WERI-Rb-1 (cell line): Measurements from ENCODE around the gene FBXO39.
"Not testable (repeated sequence)": the region's sequence is repeated elsewhere in the genome, so short reads cannot be mapped to it uniquely, and the experiment has no call there.

Experiments
- DNase-seq: peaks from one replicate; pipeline ENCODE4 v3.0.0-alpha.2; 2020
- H3K27ac ChIP-seq: fragments of 250-450 bp; sonication (Bioruptor Pico); 2 replicates; pipeline ENCODE4 v1.5.1; 2020; ENCODE audit warnings: mild to moderate bottlenecking, moderate library complexity
- H3K27me3 ChIP-seq: fragments of 250-450 bp; sonication (Bioruptor Pico); 2 replicates; pipeline ENCODE4 v1.5.1; 2021; ENCODE audit warnings: mild to moderate bottlenecking, low read depth, moderate library complexity; ENCODE audit not compliant: insufficient read depth, severe bottlenecking
- H3K36me3 ChIP-seq: fragments of 250-450 bp; sonication (Bioruptor Pico); 2 replicates; pipeline ENCODE4 v1.5.1; 2020; ENCODE audit warnings: mild to moderate bottlenecking, moderate library complexity
- H3K4me3 ChIP-seq: 2 replicates; pipeline ENCODE4 v1.5.1; 2011; ENCODE audit warnings: low read depth, mild to moderate bottlenecking, control low read depth, low read length
- H3K9me3 ChIP-seq: fragments of 250-450 bp; sonication (Bioruptor Pico); 2 replicates; pipeline ENCODE4 v1.5.1; 2021; ENCODE audit warnings: mild to moderate bottlenecking, moderate library complexity; ENCODE audit not compliant: severe bottlenecking
- CTCF ChIP-seq: IDR thresholded peaks from 2 replicates; pipeline ENCODE4 v1.5.1; 2011; ENCODE audit warnings: low read depth, mild to moderate bottlenecking, control low read depth, inconsistent platforms, low read length

FBXO39 gene

GRCh38 chr17:6775871-6776405 lies at the start of gene FBXO39:
Gene FBXO39 (plus strand): TSS chr17:6776215. CDS start chr17:6779869, 3,654 bp downstream.
- Histone ChIP-seq H3K4me3 (no peak within 1 kb of the TSS), H3K27me3 (peaks cover 92% of the 10 kb centered on the region)

GRCh38 chr17:6729531-6729930 lies 46.5 kb upstream of the FBXO39 start:
- Histone ChIP-seq H3K9me3 (no peaks in the 10 kb centered on the region), H3K27me3 (peaks cover 71% of the 10 kb centered on the region), H3K4me3 (no peak overlapping the region), H3K27ac (no peak overlapping the region), H3K36me3 (no peaks in the 10 kb centered on the region)
- no peak for DNase-seq
- no peak for TF ChIP-seq CTCF

More at GRCh38 chr17:6775871-6776405, at the start of gene FBXO39:
- Histone ChIP-seq H3K36me3 (no peaks in the 10 kb centered on the region), H3K27ac (no peak within 1 kb of the TSS), H3K9me3 (peaks cover 7% of the 10 kb centered on the region)
- no peak for DNase-seq
- TF ChIP-seq CTCF, result no peak

DNA sequence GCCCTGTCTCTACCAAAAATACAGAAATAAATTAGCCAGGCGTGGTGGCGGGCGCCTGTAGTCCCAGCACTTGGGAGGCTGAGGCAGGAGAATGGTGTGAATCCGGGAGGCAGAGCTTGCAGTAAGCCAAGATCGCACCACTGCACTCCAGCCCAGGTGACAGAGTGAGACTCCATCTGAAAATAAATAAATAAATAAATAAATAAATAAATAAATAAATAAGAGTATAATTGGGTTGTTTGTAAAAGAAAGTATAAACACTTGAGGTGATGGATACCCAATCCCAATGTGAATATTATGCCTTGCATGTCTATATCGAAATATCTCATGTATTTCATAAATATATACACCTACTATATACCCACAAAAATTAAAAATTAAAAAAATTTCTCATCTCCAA lies 29.4 kb upstream of the FBXO39 start:
- H3K36me3 ChIP-seq, H3K4me3 ChIP-seq, H3K27ac ChIP-seq, H3K9me3 ChIP-seq, DNase-seq: not testable (repeated sequence)
- peaks cover 85% of the 10 kb centered on the region for H3K27me3 ChIP-seq

- peaks cover 85% of the 10 kb centered on the region for H3K27me3 ChIP-seq
- no peak overlapping the region for H3K4me3 ChIP-seq
- H3K27ac ChIP-seq, result no peak overlapping the region
- no peaks in the 10 kb centered on the region for H3K36me3 ChIP-seq
- DNase-seq, result no peak
- TF ChIP-seq CTCF, result no peak
- H3K9me3 ChIP-seq, result peaks cover 5% of the 10 kb centered on the region
Measured at GRCh38 chr17:6748617-6749016, 27.4 kb upstream of the FBXO39 start.

DNA sequence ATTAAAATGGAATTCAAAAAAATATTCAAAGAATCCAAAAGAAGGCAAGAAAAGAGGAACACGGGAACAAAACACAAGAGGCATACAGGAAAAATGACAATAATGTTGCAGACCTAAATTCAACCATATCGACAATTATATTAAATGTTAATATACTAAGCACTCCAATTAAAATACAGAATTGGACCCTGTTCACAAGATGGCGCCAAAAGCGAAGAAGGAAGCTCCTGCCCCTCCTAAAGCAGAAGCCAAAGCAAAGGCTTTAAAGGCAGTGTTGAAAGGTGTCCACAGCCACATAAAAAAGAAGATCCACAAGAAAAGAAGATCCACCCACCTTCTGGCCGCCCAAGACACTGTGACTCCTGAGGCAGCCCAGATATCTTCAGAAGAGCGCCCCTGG lies 26.5 kb upstream of the FBXO39 start:
- H3K9me3 ChIP-seq, result peaks cover 5% of the 10 kb centered on the region
- H3K4me3 ChIP-seq, result no peak overlapping the region
- no peaks in the 10 kb centered on the region for H3K36me3 ChIP-seq
- TF ChIP-seq CTCF, result no peak
- H3K27me3 ChIP-seq, result peaks cover 80% of the 10 kb centered on the region
- DNase-seq, result no peak
- no peak overlapping the region for H3K27ac ChIP-seq

DNA sequence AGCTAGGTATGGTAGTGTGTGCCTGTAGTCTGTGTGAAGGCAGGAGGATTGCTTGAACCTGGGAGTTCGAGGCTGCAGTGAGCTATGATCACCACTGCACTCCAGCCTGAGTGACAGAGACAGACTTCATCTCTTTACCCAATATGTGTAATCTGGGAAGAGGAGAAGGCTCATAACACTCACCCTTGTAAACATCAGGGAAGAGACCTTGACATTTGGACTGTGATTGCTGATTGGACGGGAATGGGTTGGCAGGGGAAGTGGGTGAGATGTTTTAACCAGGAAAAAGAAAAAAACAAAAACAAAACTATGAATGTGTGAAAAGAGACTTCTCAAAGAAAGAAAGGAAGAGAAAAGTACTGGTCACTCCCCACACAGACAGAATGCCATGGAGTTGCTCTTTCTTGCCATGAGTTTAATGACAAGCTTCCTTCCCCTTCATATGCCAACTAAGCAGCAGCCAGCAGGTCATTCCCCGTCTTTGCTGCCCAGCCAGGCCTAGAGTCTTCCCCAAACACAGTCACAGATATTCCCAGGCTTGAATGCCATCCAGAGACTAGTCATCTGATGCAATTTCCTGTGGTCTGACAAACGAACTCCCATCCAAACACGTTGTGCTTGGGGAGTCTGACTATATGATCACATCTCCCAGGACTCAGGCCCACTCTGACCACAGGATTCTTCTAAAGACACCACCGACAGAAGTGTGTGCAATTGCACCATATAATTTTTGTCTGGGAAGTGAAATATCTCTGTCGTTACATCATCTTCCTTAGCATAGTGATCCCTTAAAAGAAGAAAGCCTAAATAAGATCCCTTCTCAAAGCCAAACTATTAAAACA lies 23.7 kb upstream of the FBXO39 start:
- peaks cover 5% of the 10 kb centered on the region for H3K9me3 ChIP-seq
- no peak overlapping the region for H3K27ac ChIP-seq
- H3K4me3 ChIP-seq, result no peak overlapping the region
- no peak for TF ChIP-seq CTCF
- H3K36me3 ChIP-seq, result no peaks in the 10 kb centered on the region
- H3K27me3 ChIP-seq, result peaks cover 85% of the 10 kb centered on the region
- no peak for DNase-seq
